ENCODE data around the gene ADAMTS6.

GRCh38 chr5:65508978-65509377, 27.3 kb upstream of the ADAMTS6 start:
- TF ChIP-seq POLR2A (IDR thresholded peaks at IDR 0.05; ENCODE audit: low read depth, low read length) (no peak), PAX5 (IDR thresholded peaks at IDR 0.05; ENCODE audit: insufficient read depth, low read length, severe bottlenecking) (no peak), SPI1 (IDR thresholded peaks at IDR 0.05; ENCODE audit: low read depth, low read length) (no peak), TAF1 (IDR thresholded peaks at IDR 0.05; ENCODE audit: low read depth, low read length) (no peak), POLR2AphosphoS5 (IDR thresholded peaks at IDR 0.05; ENCODE audit: low read depth, low read length) (no peak)

All from GM12891 (cell line).